NCI-H128 (cell line): Measurements from ENCODE around the gene YJEFN3.

Experiments
- DNase-seq: peaks from one replicate; lab custom pipeline; 2025; ENCODE audit not compliant: unreplicated experiment; lab: John Stamatoyannopoulos, UW

The YJEFN3 gene

DNA sequence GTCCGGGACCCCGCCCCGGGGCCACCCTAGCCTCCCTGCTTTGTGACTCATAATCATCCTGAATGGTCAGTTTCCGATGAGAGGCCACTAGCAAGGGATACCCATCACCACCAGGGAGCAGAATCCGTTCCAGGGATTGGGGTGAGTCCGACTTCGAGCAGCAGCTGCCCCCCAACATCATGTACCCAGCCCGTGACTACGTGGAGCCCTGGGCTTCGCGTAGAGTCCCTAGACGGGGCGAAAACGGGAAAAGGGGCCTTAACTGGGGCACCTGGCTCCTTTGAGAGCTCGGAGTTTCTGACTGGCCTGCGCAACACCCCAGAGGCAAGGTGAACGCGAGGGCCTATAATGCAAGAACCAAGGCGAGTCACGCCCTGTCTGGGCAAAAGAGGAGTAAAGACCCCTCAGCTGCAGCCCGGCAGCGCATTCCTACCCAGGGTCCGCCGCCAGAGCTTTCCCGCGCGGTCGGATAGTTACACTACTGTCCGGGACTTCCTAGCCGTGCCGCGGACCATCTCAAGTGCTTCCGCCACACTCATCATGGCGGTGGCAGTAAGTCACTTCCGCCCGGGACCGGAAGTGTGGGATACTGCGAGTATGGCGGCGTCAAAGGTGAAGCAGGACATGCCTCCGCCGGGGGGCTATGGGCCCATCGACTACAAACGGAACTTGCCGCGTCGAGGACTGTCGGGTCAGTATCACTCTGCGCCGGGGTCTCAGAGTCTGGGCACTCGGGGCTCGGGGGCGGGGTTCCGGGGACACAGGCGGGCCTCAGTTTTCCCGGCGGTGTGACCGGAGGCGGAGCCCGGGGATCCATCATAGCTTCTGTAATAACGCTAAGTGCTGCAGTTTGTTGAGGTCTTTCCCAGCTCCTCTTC, 12.8 kb upstream of the YJEFN3 start, which contains the start of gene NDUFA13:
TSS of gene NDUFA13 (plus strand) at position 584 of the 878 bp plus-strand sequence. CDS start at position 598, 14 bp downstream.
- peak; percentile 90 for DNase-seq

DNA sequence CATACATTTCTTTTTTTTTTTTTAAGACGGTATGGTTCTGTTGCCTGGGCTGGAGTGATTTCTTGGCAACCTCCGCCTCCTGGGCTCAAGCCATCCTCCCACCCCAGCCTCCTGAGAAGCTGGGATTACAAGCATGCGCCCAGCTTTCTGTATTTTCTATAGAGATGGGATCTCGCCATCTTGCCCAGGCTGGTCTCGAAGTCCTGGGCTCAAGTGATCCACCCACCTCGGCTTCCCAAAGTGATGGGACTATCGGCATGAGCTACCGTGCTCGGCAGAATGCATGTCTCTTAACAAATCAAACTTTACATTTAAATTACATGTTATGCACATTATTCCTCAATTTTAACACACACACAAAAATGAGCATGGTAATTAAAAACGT, 11.5 kb upstream of the YJEFN3 start:
- no peak for DNase-seq

DNA sequence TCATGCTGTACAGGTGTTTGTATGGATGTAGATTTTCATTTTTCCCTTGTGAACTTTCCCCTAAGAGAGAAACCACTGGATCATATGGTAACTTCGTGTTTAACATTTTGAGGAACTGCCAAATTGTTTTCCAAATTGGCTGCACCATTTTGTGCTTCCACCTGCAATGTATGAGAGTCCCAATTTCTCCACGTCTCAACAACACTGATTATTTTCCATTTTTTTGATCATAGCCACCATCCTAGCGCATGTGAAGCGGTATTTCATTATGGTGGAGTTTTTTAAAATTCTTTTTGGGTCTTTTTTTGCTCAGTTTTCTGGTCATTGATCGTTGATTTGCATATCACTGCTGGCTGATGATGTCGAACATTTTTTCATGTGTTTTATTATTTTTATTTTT, 7.7 kb upstream of the YJEFN3 start:
- DNase-seq: no peak

DNA sequence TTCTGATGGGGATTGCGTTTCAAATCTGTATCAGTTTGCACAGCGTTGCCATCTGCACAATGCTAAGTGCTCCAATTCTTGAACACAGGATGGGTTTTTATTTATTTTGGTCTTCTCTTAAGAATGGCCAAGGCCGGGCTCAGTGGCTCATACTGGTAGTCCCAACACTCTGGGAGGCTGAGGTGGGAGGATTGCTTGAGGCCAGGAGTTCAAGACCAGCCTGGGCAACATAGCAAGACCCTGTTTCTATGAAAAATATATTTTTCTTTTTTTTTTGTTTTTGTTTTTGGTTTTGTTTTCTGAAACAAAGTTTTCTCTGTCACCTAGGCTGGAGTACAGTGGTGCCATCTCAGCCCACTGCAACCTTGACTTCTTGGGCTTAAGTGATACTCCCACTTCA, 5.5 kb upstream of the YJEFN3 start:
- DNase-seq: no peak

DNA sequence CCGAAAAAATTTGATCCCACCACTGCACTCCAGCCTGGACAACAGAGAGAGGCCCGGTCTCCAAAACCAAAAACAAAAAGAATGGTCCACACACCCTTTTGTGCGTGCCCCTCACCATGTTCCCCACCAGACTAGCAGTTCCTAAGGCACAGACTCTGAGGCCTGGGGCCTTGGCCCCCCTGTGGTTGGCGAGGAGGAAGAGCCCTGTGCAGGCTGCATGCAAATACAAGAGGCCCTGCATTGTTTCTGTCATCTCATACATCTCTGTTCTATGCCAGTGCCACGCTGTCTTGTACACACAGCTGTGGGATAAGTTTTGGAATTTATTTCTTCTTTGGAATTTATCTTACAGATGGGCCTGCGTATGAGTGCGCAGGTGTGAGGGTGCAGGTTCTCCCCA, 4.7 kb upstream of the YJEFN3 start:
- DNase-seq: no peak

DNA sequence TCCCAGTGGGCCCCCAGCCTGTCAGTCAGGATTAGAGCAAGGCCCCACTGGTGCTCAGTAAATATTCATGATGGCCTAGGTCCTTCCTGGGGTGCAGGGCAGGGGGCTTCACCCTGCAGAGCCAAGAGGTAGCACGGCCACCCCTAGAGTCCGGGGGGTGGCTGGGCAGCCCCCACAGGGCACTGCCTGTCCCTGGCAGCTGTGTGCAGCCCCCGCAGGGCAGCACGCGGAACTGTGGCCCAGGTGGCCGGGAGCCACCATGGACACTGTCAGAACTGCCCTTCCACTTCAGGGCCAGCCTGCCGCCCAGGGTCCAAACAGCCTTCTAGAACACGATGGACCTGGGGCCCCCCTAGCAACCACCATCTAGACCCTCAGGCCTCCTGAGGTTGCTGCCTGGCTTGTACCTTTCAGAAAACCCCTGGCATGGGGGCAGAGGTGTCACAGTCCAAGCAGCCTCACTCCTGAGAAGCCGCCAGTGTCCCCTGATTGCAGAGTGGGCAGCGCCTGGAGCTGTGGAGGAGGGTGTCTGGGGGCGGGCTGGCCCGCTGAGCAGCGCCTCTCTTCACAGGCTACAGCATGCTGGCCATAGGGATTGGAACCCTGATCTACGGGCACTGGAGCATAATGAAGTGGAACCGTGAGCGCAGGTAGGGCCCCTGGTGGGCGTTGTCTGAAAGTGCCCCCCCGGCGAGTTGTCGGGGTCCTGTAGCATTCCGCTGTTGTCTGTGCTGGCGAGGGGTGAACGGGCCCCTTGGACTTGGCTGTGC, 2.9 kb upstream of the YJEFN3 start:
- DNase-seq: no peak

DNA sequence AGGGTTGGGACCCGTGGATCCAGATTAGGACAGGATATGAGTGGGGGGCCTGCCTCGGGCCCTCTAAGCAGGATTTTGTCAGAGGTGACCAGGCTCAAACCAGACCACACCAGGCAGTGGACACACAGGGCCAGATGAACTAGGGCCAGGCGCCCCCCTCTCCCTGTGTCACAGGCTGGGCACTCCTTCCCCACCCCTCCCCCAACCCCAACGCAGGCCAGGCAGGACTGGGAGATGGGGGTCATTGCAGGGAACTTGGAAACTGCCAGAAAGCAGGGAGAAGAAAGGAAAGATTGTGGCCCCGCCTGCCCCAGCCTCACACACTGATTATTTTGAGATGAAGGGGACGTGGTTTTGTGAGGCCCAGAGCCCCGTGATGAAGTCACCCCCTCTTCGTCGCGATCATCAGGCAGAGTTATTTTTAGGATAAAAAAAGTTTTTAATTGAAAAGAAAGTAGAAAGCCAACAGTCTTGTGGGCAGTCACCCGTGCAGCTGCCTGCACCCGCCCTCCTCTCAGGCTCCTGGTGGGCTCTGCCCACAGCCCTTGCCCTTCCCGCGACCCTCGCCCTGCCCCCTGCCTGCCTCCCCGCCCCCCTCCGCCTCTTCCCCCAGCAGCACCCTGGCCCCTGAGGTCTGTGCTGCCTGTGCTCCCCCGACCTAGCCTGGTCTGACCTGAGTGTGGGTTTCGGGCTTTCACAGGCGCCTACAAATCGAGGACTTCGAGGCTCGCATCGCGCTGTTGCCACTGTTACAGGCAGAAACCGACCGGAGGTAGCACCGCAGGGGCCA, 1.9 kb upstream of the YJEFN3 start:
- DNase-seq: no peak

DNA sequence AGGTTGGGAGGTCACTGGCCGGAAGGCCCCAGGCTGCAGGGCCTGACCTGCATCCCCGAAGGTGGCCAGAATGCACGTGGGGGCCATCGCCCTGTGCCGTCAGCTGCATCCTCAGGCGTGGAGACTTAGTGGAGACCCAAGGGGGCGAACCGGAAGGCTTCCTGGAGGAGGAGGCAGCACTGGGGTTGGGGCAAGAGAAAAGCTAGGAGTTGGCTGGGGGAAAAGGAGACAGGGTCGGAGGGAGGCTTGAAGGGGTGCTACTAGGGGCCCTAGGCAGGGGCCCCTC, 1.4 kb upstream of the YJEFN3 start:
- DNase-seq: no peak

DNA sequence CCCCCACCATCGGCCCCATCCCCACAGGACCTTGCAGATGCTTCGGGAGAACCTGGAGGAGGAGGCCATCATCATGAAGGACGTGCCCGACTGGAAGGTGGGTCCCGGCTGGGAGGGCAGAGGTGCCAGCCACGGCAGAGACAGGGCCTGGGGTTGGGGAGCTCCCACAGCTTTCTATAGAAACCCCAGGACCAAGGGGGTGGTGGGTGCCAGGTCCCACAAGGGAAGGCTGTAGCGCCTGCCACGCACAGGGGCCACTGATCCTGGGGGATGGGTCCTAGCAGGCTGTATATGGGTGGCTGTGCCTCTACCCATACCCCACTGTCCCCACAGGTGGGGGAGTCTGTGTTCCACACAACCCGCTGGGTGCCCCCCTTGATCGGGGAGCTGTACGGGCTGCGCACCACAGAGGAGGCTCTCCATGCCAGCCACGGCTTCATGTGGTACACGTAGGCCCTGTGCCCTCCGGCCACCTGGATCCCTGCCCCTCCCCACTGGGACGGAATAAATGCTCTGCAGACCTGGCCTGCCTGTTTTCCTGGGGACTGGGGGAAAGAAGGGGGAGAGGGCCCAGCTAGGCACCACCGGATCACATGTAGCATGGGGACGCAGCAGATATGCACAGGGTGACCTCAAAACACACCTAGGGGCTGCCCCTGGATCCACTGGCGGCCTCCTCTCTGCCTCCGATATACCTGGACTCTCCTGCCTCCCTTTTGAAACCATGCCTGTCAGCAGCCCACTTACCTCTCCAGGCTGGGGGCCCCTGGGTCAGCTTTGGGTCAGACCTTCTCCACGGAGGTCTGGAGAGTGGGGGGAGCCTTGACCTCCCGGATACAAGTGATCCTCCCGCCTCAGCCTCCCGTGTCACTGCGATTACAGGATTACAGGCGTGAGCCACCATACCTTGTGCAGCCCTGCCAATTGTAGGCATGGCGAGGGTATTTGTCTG, 761 bp upstream of the YJEFN3 start:
- DNase-seq: no peak

DNA sequence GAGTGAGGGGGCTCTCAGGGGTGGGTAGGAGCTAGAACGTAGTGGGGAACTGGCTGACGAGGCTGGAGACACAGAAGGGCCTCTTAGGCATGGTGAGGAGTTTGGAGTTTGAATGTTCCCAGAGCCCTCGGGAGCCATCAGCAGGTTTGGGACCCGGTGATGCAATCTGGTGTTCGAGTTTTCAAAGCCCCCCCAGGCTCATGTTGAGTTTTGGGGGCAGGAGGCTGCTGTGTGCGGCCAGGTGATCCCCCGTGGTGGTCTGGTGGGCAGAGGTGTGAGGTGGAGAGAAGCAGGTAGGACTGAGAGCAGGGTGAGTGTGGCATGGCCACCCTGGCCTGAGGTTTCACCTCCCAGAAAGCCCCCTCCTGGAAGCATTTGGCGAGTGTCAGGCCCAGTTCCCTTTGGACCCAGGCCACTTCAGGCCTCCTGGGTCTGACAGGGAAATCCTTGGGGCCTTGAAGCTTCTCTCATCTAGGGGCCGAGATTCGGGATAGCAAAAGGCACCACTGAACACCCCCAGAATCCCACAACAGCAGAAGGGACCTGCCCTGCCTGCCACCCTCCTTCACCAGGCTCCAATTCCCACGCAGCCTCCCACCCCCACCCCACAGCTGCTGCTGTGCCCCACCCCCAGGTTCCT, 1.2 kb downstream of the YJEFN3 start:
- no peak for DNase-seq

DNA sequence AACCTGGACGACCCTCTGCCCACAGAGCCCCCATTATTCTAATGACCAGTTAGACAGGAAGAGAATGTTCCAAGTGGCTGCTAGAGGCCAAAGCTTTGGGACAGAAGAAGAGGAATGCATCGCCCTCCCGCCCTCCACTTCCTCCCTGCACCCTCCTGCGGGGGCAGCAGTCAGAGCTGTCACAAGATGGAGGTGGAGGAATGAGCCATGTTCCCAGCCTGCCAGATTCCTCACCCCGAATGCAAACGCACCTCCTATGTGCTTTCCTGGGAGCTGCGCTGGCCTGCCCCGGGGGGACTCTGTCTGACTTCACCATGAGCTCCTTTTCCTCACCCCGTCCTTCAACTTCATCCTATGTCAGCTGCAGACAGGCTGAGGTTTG, 1.7 kb downstream of the YJEFN3 start:
- DNase-seq: no peak

DNA sequence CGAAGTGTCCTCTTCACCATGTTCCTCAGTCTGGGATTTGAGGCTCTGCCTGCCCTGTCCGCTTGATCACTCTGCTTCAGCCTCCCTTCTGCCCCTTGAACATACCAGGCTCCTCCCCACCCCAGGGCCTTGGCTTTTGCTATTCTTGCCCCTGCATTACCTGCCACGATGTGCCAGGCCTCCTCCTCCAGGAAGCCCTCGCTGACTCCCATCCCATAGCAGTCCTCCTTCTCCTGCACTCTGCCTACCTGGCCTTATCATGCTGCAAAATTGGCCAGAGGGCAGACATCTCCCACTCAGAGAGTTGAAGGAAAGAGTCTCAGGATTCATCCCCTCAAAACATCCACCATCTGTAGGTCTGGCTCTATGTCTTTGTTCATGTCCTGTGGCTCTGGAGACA, 2.2 kb downstream of the YJEFN3 start:
- no peak for DNase-seq

DNA sequence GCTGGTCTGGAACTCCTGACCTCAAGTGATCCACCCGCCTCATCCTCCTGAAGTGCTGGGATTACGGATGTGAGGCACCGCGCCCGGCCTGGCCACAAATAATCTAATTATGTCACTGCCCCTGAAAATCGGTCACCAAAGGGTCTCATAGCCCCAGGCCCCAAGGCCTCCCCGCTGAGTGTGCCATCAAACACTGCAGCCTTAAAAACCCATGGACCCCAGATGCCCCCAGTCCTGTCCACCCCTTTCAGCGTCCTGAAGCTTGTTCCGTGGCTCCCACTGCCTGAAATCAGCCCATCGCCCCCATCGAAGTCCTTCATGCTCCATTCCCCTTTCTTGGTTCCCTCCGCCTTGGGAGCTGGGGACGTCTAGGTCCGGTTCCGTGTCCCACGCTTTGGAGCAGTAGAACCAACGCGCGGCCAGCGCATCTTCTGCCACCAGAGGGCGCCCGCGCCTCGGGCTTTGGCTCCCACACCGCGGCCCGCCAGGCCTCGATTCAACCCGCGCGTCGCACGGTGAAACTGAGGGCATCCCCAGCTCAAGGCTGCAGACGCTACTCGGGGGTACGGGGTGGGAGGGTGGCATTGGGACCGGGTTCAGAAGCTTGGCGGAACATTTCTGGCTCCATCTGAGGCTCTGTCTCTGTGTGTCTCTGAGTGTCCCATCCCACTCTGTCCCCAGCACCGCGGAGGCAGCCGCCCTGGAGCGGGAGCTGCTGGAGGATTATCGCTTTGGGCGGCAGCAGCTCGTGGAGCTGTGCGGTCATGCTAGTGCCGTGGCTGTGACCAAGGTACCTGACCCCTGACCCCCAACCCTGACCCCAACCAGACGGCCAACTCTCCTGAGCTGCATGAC, 3.5 kb downstream of the YJEFN3 start:
- peak; percentile 32 for DNase-seq

DNA sequence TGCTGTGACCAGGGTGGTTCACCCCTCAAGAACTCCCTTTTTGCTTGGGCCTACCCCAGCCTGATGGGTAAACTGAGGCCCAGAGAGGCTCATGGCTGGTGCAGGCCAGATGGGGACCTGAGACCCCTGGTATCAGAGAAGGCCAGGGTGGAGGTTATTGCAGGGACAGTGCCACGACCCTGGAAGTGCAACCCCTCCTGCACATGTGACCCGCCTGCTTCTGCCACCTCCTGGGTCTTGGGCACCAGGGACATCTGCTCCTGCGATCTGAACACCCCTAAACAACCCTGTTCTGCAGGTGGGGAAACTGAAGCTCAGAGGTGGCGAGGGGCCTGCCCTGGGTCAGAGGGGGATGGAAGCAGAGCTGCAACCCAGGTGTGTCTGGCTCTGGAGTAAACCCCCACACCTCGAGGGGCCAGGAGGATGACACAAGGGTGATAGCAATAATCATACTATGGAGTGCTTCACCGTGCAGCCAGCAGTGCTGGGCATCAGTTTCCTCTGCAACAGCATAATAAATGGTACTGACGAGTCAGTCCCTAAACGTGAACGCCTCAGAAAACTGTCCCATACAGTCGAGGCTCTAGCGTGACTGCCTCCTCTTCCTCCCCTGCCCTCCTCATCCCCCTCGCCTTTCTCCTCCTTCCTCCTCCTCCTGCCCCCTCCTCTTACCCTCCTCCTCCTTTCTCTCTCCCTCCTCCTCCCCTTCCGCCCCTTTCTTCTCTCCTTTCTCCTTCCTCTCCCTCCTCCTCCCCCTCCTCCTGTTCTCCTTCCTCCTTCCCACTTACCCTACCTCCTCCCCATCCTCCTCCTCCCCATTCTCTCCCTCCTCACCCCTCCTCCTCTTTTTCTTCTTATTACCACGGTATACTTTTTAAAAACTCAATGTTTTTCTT, 4.3 kb downstream of the YJEFN3 start:
- no peak for DNase-seq

DNA sequence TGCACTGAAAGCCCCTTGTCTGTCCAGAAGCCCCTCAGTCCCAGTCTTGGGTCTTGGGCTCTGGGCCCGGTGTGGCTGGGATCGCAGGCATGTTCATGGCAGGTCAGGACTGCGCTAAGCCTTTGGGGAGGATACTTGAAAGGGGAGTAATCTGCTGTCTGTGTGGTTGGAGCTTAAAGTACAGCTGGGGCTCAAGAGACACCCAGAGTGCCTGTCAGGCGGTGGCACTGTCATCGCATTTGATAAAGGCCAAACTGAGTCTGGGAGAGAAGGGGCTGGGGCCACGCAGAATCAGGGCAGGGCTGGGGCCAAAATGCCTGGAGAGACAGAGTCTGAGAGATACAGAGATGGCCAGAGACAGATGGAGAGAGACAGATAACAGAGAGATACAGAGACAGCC, 5.1 kb downstream of the YJEFN3 start:
- DNase-seq: no peak

DNA sequence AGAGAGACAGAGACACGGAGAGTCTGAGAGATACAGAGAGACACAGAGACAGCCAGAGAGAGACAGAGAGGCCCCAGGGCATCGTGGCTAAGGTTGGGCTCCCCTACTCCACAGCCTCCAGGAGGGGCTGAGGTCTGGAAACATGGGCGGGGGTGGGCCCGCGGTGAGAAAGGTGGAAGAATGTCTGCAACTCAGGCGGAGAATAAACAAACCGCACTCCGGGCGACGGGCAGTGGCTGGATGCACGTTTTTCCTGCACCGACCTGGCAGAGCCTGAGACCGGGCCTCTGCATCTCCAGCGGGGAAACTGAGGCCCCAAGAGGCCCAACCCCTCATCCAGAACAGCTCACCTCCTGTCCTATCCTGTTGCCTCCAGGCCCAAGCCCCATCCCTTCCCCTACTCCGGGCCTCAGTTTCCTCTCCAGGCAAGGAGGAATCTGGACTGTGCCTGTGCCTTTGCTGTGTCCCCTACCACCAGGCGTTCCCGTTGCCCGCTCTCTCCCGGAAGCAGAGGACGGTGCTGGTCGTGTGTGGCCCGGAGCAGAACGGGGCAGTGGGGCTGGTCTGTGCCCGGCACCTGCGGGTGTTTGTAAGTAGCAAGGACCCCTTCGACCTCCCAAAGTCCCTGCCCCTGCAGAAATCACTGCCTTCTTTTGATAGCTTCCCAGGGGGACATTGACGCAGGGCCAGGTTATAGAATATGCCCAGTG, 6.0 kb downstream of the YJEFN3 start:
- no peak for DNase-seq

DNA sequence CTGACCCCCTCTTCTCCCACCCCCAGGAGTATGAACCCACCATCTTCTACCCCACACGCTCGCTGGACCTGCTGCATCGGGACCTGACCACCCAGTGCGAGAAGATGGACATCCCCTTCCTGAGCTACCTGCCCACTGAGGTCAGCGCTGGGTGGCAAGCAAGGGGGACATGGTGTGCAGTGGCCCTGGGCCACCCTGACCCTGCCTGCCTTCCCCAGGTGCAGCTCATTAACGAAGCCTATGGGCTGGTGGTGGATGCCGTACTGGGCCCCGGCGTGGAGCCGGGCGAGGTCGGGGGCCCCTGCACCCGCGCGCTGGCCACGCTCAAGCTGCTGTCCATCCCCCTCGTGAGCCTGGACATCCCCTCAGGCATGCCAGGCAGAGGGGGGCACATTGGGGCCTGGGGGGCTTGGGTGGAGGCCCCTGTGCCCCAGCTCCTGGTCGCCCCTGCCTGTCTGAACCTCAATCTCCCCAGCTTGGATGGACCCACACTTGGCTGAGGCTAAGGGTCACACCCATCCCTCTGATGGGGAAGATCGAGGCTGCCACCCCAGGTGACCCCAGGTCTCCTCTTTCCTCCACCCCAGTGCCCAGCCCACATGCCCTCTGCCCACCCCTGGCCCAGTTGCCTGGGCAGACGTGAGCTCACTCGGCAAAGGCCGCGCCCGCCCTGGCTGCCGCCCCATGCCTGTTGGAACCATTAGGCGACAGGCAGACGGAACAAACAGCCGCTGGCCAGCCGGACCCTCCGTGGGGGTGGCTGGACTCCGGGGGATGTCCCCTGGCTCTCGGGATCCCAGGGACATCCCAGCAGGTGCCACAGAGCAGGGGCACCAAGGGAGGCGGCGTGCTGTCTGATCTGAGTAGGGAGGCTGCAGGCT, 6.8 kb downstream of the YJEFN3 start:
- no peak for DNase-seq
